Urothelium cell line (cell line): ENCODE measurements around the gene PRKAG2.
"Not testable (repeated sequence)": the region's sequence is repeated elsewhere in the genome, so short reads cannot be mapped to it uniquely, and the experiment has no call there.

Experiments used
- DNase-seq: peaks from one replicate; pipeline ENCODE4 v3.0.0; 2011; ENCODE audit warnings: low spot score, mixed read lengths
- FAIRE-seq: peaks from 2 replicates; lab custom pipeline; 2011; peaks lifted over from hg19 to GRCh38; lab: Jason Lieb, UNC

Gene PRKAG2

DNA sequence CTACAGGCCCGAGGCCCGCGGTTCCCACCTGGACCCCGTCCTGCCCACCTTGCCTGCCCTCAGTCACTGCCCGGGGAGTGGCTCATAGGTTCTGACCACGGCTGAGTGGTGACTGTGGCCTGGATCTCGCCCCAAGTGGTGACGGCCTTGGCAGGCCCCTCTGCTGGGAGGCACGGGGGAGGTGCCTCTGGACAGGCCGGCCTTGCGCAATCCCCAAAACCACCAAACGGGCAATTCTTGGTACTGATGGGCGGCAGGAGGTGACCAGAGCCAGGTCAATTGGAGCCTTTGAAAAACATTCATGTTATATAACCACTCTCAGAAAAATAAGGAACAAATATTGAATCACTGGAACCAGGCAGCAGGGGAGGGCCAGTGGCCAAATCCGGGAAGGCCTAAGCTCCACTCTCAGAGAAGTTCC, 83.4 kb downstream of the PRKAG2 start:
- no peak for FAIRE-seq

DNA sequence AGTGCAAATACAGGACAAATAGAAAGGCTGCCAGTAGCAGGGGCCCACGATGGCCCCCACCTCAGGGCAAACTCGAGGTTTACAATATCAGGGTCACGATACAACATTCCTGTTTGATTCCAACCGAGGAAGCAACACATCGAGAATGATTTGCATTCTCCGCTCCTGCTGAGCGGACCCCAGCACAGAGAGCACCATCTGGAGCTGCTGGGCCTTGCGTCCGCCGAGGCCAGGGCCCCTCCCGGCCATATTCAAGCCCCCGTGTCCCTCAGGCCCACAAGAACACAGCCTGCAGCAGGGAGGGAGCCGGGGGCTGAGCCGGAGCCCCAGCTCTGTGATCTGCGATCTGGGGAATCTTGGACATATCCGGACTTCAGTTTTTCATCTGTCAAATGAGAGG, 84.3 kb downstream of the PRKAG2 start:
- DNase-seq (no peak), FAIRE-seq (no peak)

More for the DNA sequence above, 83.4 kb downstream of the PRKAG2 start:
- DNase-seq, result no peak

DNA sequence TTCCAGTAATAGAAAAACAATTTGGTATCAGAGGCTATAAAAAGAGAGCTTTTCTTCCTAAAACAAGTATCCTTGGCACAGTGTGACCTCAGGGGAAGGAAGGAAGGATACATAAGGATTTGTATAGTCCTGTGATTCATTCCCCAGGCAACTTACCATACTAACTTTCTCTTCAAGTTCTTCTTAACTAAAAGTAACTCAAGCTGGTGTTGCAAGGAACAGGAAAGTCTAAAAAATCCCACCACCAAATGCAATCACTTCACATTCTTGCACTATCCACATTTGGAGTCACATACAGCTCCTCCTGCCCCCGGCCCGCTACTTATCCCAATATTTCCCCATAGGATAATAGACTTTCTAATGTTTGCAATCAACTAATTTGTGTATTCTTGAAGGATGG, 84.8 kb downstream of the PRKAG2 start:
- DNase-seq (no peak), FAIRE-seq (no peak)

DNA sequence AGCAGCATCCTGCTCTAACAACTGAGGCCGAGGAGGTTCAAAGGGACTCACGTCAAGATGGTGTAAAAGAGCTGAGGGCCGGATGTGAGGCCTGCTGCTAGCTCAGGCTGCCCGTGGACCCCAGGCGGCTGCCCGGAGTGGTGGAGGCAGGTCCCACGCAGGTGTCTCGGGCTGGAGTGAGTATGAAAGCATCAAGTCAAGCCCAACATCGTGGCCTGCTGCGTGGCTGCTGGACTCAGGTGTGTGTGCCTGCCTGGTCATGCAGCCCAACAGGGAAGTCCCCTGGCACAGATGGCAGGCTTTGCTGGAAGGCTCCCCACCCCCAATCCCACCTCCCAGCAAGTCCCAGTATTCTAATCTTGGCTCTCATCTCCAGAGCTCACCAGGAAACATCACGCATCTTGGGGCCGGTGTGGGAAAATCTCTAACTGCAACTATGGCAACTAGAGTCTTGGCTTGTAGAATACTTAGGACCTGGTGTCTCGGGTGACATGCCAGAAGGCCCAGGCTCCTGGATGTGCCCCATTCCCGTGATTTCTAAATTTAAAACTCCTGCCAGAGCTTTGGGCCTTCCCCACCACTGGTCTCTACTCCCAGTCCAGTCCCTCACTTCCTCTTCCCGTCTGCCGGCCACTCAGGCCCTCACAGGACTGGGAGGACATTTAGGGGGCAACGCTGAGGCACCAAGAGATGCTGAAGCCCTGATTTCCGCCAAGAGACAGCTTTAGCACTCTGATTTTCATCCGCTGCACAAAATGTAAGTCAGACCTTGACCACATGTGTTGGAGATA, 85.9 kb downstream of the PRKAG2 start:
- DNase-seq (no peak), FAIRE-seq (no peak)

DNA sequence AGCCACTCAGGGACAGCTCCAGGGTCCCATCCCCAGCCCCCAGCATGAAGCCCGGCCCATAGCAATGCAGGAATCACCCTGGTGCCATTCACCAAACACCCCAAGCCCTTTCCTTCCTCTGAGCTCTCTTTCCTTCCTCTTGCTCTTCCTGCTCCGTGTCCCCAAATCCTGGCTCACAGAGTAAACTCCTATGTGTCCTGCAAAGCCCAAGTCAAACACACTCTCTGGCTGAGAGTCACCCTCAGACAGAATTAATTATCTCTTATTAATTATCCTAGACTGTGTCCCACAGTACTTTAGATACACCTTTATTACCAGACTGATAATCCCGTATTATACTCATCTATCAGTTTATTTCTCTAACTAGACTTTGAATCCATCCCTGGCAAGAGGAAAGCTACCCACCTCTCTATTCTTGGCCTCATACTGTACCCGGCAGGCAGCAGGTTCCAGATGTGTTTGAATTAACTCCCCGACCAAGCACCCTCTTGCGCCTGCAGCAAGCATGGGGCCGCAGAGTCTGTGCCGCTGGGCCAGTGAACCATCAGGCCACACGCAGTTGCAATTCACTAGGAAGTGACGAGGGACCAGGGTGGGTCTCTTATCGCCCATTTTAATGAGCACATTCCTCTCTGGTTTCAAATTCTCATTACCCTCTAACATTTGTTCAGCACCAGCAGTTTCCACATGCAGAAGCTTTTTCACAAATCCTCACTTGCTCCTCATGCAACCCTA, 86.7 kb downstream of the PRKAG2 start:
- FAIRE-seq (no peak), DNase-seq (no peak)

DNA sequence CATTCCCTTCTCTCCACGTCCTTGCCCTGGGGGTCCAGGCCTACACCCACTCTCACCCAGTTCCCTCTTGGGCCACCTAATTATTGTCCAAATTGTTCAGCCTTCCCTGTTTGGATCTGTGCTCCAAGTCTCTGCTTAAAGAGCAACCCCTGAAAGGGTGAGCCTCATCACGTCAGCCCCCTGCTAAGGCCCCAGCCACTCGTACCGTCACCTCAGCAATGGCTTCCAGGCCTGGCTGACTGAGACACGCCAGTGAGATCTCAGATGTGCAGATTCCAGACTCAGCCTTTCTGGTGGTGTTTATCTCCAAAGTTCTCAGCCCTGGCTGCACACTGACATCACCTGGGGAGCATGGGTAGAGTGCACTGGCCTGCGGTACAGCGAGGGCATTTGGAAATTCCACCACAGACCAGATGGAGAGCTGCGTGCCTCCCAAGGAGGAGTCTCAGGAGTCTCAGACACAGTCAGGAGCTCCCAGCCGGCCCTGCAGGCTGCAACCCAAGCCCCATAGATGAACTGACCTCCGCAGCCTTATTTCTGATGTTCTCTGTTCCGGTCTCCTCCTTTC, 87.5 kb downstream of the PRKAG2 start:
- FAIRE-seq, result no peak

DNA sequence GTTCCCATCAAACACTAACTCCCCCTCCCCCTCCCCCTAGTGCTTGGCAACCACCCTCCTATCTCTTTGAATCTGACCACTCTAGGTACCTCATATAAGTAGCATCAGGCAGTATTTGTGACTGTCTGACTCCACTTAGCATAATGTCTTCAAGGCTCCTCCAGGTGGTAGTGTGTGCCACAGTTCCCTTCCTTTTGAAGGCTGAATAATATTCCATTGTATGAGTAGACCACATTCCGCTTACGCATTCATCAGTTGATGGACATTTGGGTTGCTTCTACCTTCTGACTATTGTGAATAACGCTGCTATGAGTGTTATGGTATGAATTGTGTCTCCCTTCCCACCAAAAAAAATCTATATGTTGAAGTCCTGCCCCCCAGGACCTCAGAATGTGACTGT, 89.6 kb downstream of the PRKAG2 start:
- no peak for FAIRE-seq

More for the DNA sequence above, 87.5 kb downstream of the PRKAG2 start:
- no peak for DNase-seq

DNA sequence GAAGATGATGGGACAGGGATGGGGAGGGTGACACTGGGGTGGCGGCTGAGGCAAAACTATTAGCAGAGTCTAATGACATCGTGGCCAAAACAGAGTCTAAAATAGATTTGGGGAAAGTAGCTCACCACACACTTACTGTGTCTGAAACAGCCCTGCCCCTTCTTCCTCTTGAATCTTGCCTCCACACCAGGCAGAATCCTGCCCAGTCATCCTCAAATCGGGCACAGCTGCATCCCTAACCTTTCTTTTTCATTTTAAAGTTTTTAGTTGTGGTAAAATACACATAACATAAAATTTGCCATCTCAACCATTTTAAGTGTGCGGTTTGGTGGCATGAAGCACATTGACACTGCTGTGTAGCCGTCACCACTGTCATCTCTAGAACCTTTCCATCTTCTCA, 90.0 kb downstream of the PRKAG2 start:
- FAIRE-seq, result no peak
- DNase-seq, result no peak

More for the DNA sequence above, 89.6 kb downstream of the PRKAG2 start:
- no peak for DNase-seq

DNA sequence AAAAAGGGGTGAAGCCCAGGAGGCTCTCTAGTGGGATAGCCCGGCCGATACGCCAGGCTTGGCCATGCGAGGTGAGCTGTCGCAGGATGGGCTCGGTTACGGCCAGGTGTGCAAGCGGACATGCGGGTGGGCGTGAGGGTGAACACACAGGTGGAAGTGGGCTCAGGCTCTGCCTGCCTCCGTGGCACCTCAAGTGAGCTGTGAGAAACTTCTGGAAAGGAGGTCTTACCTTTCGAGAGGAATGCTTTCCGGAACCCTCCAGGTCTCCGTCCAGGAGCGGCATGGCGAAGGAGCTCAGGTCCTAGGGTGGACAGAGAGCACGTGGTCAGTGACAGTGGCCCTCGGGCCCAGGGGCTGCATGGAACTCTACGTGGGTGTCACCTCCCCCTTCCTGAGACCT, 90.7 kb downstream of the PRKAG2 start:
- no peak for DNase-seq
- FAIRE-seq, result no peak

DNA sequence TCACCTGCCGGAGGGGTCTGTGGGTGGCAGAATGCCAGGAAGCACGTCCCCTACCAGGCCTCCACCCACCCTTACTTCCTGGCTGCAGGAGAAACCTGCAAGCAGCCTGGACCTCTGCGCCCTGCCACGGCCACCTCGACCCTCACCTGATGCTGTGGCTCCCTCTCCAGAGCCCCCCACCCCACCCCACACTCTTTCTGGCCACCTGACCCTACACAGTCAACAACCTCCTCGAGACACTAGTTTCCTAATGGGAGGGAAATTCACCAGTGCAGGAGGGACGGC, 91.3 kb downstream of the PRKAG2 start:
- FAIRE-seq, result no peak
- DNase-seq, result no peak

DNA sequence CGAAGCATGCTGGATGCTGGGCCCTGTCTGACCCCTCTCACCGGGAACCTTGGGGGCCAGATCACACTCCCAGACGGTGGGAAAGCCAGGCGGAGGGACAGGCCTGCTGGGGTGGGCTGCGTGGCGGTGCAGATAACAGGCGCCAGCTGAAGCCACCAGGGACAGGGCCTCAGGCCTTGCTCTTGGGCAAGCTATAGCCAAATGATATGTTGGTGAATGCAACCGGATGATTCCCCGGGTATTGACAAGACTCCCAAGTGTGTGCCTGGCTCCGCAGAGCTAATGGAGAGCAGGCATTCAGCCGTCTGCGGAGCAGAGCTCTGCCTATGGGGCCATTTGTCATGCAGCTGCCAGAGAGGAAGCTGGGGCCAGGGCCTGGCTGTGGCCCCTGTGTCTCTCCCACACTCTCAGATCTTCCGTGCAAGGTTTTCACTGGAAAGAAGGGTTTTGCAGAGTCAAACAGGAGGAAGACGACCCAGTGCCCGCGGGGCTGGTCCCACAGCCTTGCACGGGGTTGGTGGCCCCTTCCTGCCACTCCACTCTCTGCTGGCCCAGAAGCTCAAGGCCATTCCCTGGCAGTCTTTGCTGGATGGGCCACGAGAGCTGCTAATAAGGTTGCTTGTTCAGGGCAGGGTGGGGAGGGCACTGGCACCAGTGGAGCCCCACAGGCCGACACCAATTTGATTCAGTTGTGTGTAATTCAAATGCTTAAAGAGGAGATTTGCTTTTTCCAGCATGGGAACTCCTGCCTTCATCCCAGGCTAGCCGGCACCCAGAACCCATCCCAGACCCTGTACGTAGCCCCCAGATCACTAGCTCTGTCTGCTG, 91.8 kb downstream of the PRKAG2 start:
- no peak for FAIRE-seq
- DNase-seq, result no peak

DNA sequence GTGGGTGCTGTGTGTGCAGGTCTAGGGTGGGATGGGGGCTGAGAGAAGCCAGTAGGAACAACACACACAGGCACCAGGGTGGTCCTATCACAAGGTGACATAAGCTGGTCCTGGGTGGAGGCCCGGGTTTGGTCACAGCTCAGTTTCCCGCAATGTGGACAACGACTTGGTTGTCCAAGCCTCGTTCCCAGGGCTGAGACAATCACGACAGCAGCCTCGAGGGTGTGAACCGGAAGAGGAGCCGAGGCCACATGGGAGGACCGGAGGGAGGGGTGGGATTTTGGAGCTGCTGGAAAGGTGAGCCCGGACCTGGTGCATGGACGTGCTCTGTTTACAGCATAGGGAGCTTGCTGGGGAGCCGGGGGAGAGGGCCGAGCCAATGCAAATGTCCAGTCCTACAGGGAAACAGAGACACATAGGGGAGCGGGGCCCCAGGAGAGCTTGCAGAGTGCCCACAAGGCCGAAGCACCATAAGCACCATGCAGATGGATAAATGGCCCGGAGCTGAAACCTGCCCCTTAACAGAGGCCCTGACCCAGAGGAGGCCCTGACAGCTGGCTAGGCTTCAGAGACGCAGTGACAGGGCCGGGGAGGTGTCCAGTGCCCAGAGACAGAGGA, 92.8 kb downstream of the PRKAG2 start:
- DNase-seq (no peak), FAIRE-seq (no peak)

DNA sequence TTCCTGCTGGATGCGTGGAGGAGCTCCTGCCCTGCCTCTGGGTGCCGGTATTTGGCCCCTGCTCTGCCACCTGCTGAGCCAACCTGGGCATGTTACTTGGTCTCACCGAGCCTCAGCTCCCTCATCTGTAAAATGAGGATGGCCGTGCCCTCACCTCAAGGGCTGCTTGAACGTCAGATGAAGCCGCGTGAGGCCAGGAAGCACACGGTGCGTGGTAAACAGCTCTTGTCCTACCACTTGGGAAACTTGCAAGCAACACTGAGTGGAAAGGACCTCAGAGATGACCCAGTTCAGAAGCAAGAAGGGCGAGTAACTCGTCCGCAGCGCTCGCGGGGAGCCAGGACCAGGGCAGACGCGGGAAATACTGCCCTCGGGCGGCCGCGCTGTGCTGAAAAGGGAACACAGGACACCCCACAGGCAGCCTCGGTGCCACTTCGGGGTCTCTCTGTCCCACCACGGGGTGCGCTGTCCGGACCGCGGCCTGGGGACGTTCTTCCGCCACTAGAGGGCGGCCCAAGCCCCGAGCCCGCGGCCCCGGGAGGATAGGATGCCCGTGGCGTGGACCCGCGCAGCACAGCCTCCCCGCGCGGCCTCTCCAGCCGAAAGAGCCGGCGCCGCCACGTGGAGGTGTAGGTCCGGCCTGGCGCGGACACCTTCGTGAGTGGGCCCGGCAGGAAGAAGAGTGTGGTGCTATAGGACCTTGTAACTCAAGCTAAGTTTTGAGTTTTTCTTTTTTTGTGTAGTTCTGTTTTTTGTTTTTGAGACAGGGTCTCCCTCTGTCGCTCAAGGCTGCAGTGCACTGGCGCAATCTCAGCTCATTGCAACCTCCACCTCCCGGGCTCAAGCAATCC, 94.1 kb downstream of the PRKAG2 start:
- FAIRE-seq, result no peak

DNA sequence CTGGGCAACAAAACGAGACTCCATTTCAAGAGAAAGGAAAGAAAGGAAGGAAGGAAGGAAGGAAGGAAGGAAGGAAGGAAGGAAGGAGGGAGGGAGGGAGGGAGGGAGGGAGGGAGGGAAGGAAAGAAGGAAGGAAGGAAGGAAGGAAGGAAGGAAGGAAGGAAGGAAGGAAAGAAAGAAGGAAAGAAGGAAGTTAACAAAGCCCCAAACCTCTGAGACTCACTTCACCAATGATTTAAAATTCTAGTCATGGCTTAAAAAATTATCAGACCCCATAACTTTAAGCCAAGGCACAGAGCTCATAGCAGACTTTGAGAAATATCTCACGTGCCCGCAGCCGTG, 94.7 kb downstream of the PRKAG2 start:
- DNase-seq, FAIRE-seq: not testable (repeated sequence)

More for the DNA sequence above, 94.1 kb downstream of the PRKAG2 start:
- peak; percentile 57 for DNase-seq

DNA sequence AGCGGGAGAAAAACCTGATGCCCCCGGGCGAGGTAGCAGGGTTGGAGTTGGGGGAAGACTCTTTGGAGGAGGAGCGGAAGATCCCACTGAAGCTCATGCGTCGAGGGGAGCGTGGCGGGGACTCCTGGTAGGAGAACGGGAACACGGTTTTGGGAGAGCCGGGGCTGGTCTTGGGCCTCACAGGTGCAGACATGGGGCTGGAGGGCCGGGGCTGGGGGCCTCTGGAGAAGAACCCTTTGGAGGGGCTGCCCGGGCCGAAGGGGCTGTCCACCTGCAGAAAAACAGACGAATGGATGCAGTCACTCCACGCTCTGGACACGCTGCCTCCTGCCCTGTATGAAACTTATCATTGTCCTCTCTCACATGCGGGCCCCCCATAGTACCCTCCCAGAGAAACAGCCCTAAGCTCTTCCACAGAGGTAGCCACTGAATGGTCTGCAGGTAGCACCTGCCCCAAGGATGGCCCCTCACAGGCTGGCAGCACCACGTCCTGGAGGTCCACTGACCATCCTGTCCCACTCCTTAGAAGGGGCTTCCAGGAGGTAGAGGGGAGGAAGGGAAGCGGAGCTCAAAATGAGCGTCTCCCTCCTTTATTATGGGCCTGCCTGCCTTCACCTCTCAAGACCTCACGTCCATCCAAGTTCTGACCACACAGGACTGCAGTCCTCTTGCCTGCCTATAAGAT, 95.6 kb downstream of the PRKAG2 start:
- no peak for FAIRE-seq

DNA sequence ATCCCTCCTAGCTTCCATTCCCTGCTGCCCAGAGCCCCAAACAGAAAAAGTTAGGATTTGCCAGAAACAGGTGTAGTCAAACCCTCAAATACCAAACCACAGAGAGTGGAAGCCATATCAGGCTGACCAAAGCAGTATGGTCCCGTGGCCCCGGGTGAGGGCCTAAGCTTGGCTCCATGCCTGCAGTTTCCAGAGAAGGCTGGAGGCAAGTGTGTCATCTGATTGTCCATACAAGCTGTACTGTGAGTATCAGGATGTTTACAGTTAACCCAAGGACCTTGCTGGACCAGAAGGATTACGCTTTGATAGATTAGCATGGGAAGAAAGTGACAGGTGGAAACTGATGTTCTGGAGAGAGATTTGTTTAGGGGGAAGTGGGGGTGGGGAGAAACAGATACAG, 96.3 kb downstream of the PRKAG2 start:
- FAIRE-seq (no peak), DNase-seq (no peak)

More for the DNA sequence above, 95.6 kb downstream of the PRKAG2 start:
- DNase-seq, result no peak

DNA sequence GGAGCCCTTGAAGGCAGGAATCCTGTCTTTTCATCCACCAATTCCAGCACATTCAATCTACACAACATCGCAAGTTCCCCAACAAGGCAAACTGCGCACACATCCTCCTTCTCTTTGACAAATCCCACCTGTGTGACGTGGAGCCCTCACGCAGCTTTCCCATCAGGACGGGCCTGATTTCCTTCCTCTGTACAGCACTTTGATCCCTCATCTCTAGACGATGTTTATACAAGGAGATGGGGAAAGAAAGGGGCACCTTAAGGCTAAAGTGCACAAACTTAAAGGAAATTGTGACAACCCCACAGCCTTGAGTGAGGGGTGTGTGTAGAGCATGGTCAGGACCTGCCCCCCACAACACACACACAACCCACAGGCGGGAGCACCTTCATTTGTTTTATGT, 97.2 kb downstream of the PRKAG2 start:
- FAIRE-seq, result no peak

DNA sequence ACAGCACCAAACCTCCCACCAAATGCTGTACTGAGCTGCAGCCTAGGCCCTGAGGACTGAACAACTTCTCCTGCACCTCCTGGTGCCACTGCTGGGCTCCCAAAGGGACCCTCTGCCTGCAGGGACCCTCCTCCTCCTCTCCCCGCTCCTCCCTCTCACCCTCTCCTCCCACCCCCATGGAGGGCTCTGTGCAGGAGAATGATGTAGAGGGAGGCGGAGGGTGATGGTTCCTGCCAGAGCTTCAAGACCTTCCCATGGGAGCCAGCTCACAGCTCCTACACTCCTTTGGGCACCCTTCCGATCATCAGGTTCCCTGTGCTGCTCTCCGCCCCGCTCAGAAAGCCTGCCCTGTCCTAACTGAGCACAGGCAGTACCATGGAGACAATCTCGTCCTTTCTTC, 97.7 kb downstream of the PRKAG2 start:
- DNase-seq, result no peak
- no peak for FAIRE-seq

More for the DNA sequence above, 97.2 kb downstream of the PRKAG2 start:
- DNase-seq, result no peak

DNA sequence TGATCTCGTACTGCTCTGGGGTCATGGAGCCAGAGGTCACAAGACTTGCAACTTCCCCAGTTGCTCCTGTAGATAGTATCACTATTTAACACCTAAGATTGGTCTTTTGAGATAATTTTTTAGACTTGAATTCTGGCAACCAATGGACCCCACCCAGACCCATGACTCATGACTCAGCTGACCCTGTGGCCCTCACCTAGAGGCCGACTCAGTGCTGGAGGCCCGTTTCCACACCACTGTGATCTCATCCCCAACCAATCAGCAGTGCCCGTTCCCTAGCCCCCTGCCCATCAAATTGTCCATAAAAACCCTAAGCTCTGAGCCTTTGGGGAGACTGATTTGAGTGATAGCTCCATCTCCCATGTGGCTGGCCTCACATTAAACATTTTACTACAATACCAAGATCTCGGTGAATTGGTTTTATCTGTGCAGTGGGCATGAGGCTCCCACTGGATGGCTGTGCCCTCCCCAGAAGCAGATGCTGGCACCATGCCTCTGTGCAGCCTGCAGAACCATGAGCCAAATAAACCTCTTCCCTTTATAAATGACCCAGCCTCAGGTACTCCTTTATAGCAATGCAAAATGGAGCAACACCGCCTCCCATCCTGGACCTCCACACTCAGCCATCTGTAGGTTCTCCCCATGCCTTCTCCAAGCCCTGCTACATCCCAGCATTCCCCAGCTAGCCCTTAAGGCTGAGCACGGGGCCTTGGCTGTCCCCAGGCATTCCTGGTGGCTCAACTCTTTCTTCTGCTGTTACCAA, 98.8 kb downstream of the PRKAG2 start:
- FAIRE-seq, result no peak
- DNase-seq, result no peak
